Stimulated activated CD8-positive, alpha-beta memory T cell treated with anti-CD3 and anti-CD28 coated beads, Interleukin-12 subunit alpha, Interleukin-12 subunit beta, amount 100 ng/mL, for 24 hours (primary cell): ENCODE results near the gene MANBA.

Source experiments
- DNase-seq: peaks from one replicate; pipeline ENCODE4 v3.0.0-alpha.2; 2020; ENCODE audit errors: extremely low read depth

The MANBA gene

GRCh38 chr4:102594000-102594399 is 166.8 kb downstream of the MANBA start:
- no peak for DNase-seq

GRCh38 chr4:102593147-102593546 is 167.6 kb downstream of the MANBA start:
- no peak for DNase-seq

GRCh38 chr4:102592256-102592655 is 168.5 kb downstream of the MANBA start:
- DNase-seq = no peak

- no peak for DNase-seq
Measured at GRCh38 chr4:102589743-102590142, 171.0 kb downstream of the MANBA start.

GRCh38 chr4:102586644-102587021 is 174.1 kb downstream of the MANBA start:
- no peak for DNase-seq

- no peak for DNase-seq
Measured at GRCh38 chr4:102586002-102586643, 174.6 kb downstream of the MANBA start.

- no peak for DNase-seq
Measured at GRCh38 chr4:102585329-102585728, 175.4 kb downstream of the MANBA start.

- no peak for DNase-seq
Measured at GRCh38 chr4:102584091-102584490, 176.7 kb downstream of the MANBA start.
